Measurements from ENCODE around the gene LRRC27. TPM values are rescaled to one million over a fixed set of nuclear protein-coding genes. Genes with fewer than 3 reads are reported as not detected.

LRRC27 gene
- total RNA-seq, 1 donor from 2014 or later: 5.8 TPM

- TF ChIP-seq CTCF (conservative IDR thresholded peaks at IDR 0.05; ENCODE audit: low read depth, low read length): no peak
- no peak overlapping the region for H3K4me3 ChIP-seq (ENCODE audit: low read depth, low read length)
- DNase-seq (ENCODE audit: low read depth): no peak
These were observed 32.6 kb downstream of the LRRC27 start for GRCh38 chr10:132364594-132364970.

GRCh38 chr10:132365102-132365501, 33.1 kb downstream of the LRRC27 start:
- DNase-seq (ENCODE audit: low read depth): no peak
- TF ChIP-seq CTCF (conservative IDR thresholded peaks at IDR 0.05; ENCODE audit: low read depth, low read length): no peak
- no peak overlapping the region for H3K4me3 ChIP-seq (ENCODE audit: low read depth, low read length)

- H3K4me3 ChIP-seq (ENCODE audit: low read depth, low read length): no peak overlapping the region
- TF ChIP-seq CTCF (conservative IDR thresholded peaks at IDR 0.05; ENCODE audit: low read depth, low read length): no peak
- no peak for DNase-seq (ENCODE audit: low read depth)
These were observed 34.0 kb downstream of the LRRC27 start for GRCh38 chr10:132366006-132366405.

GRCh38 chr10:132366499-132366898, 34.5 kb downstream of the LRRC27 start:
- DNase-seq (ENCODE audit: low read depth): no peak
- no peak for TF ChIP-seq CTCF (conservative IDR thresholded peaks at IDR 0.05; ENCODE audit: low read depth, low read length)
- H3K4me3 ChIP-seq (ENCODE audit: low read depth, low read length): no peak overlapping the region

- H3K4me3 ChIP-seq (ENCODE audit: low read depth, low read length): no peak overlapping the region
- TF ChIP-seq CTCF (conservative IDR thresholded peaks at IDR 0.05; ENCODE audit: low read depth, low read length): no peak
- no peak for DNase-seq (ENCODE audit: low read depth)
These were observed 36.4 kb downstream of the LRRC27 start for GRCh38 chr10:132368391-132368790.

- DNase-seq (ENCODE audit: low read depth): no peak
- TF ChIP-seq CTCF (conservative IDR thresholded peaks at IDR 0.05; ENCODE audit: low read depth, low read length): no peak
- H3K4me3 ChIP-seq (ENCODE audit: low read depth, low read length): no peak overlapping the region
These were observed 37.1 kb downstream of the LRRC27 start for GRCh38 chr10:132368881-132369635.

GRCh38 chr10:132369636-132370185, 37.7 kb downstream of the LRRC27 start:
- no peak for TF ChIP-seq CTCF (conservative IDR thresholded peaks at IDR 0.05; ENCODE audit: low read depth, low read length)
- no peak for DNase-seq (ENCODE audit: low read depth)
- no peak overlapping the region for H3K4me3 ChIP-seq (ENCODE audit: low read depth, low read length)

All from epithelial cell of proximal tubule (primary cell).